ENCODE results near the gene KIF19. TPM values are rescaled to one million over a fixed set of nuclear protein-coding genes. Genes with fewer than 3 reads are reported as not detected.
A peak's percentile ranks its signal among the peaks of the same experiment; 100 is the strongest.

KIF19 gene
- total RNA-seq, 1 donor from 2014 or later: 0.13 TPM

- intact Hi-C loops (cut with micrococcal nuclease): no loop called here
- H3K4me1 Mint-ChIP-seq (ENCODE audit: low read depth): peaks cover 7% of the 10 kb centered on the region
- H3K27ac Mint-ChIP-seq: no peak overlapping the region
- H3K36me3 Mint-ChIP-seq (ENCODE audit: low read depth): no peaks in the 10 kb centered on the region
- H3K4me3 Mint-ChIP-seq: no peak overlapping the region
- DNase-seq (ENCODE audit: low spot score): no peak
- no peaks in the 10 kb centered on the region for H3K9me3 Mint-ChIP-seq
- peaks cover 5% of the 10 kb centered on the region for H3K27me3 Mint-ChIP-seq (ENCODE audit: insufficient read depth)
These were observed 48.0 kb downstream of the KIF19 start for GRCh38 chr17:74373838-74374606.

DNA sequence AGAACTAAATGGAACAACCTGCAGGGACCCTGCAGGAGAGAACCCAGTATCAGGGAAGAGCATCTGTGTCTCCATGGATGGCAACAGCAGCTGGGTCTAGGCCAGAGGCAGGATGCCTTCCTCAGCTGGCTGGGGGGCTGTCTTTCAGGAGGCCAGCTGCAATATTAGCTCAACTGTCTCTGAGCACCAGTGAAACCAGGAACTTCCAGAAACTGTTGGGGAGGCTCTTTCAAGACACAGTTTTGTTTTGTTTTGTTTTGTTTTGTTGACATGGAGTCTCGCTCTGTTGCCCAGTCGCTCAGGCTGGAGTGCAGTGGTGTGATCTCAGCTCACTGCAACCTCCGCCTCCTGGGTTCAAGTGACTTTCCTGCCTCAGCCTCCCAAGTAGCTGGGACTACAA is 48.8 kb downstream of the KIF19 start:
- H3K36me3 Mint-ChIP-seq (ENCODE audit: low read depth): no peaks in the 10 kb centered on the region
- no peaks in the 10 kb centered on the region for H3K9me3 Mint-ChIP-seq
- DNase-seq (ENCODE audit: low spot score): no peak
- intact Hi-C loops (cut with micrococcal nuclease): no loop called here
- no peak overlapping the region for H3K4me3 Mint-ChIP-seq
- no peaks in the 10 kb centered on the region for H3K27me3 Mint-ChIP-seq (ENCODE audit: insufficient read depth)
- H3K27ac Mint-ChIP-seq: no peak overlapping the region
- no peaks in the 10 kb centered on the region for H3K4me1 Mint-ChIP-seq (ENCODE audit: low read depth)

DNA sequence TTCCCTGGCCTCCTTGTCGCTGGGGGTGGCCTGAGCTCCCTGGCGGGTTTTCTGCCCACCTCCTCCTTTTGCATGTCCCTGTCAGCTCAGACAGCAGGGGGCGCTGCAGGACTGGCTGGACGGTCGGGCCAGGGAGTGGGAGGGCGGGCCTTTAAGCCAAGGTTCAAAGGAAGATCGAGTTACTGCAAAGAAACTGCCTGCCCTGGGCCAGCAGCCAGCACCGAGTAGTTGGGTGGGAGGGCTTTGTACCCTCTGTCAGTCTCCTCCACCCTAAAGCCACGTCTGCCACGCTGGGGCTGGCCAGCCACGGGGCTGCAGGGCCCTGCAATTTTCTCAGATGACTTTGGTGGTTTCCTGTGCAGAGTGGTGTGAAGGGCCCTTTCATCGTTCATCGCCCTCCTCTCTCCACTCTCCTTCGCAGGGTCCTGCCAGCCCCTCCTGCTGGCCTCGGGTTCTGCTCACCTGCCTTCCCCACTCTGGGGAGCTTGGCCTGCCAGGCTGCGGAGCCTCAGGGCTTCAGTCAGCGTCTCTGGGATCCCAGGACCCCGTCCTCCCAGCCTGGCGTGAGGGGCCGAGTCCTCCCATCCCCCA is 53.6 kb downstream of the KIF19 start:
- Mint-ChIP-seq H3K36me3 (ENCODE audit: low read depth) (no peaks in the 10 kb centered on the region), H3K4me3 (no peak overlapping the region), H3K4me1 (ENCODE audit: low read depth) (no peaks in the 10 kb centered on the region), H3K27ac (no peak overlapping the region), H3K27me3 (ENCODE audit: insufficient read depth) (peaks cover 7% of the 10 kb centered on the region), H3K9me3 (no peaks in the 10 kb centered on the region)
- peak; percentile 83 for DNase-seq (ENCODE audit: low spot score)
- intact Hi-C loops (cut with micrococcal nuclease): loop anchor here (1.0 kb wide), 5 partner anchors 11 to 267 kb away; no protein-coding TSS in a partner anchor

DNA sequence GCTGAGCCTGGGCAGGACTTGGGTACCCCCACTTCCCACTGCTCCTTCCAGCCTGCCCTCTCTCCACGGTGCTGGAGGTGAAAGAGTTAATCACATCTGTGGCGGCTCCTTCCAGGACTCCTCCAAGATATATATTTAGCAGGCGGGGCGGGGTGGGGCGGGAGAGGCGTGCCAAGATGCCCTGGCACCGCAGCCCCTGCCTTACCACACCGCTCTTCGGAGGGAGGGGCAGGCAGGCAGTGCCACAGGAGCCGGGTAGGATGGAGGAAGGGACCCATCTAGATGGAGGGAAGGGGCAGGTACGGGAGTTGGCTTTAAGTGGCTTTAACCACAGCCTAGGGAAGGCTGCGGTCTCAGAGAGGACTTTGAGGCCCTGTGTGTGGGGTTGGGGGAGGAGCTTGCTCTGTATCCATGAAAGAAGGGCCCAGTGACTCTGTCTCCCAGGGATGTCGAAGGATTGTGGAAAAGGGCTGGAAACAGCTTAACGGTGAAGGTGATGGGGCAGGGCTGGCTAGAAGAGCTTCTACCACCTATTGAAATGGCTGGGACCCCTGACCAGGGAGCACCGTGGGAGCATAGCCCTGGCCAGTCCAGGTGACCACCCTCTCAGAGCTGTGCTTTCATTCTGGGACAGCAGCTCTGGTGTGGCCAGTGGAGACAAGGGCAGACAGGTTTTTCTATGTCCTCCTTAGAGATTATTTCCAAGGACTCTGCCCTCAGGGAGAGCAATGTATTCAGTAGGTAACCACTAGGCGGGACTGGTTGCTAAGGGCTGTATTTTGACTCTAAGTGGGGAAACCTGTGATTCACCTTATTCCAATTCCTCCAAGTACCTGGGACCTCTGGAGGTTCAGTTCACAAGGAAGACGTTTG is 54.3 kb downstream of the KIF19 start:
- no peaks in the 10 kb centered on the region for H3K4me1 Mint-ChIP-seq (ENCODE audit: low read depth)
- H3K27me3 Mint-ChIP-seq (ENCODE audit: insufficient read depth): peaks cover 7% of the 10 kb centered on the region
- intact Hi-C loops (cut with micrococcal nuclease): no loop called here
- DNase-seq (ENCODE audit: low spot score): no peak
- no peaks in the 10 kb centered on the region for H3K9me3 Mint-ChIP-seq
- no peaks in the 10 kb centered on the region for H3K36me3 Mint-ChIP-seq (ENCODE audit: low read depth)
- no peak overlapping the region for H3K4me3 Mint-ChIP-seq
- no peak overlapping the region for H3K27ac Mint-ChIP-seq

GRCh38 chr17:74380959-74381808 is 55.2 kb downstream of the KIF19 start:
- Mint-ChIP-seq H3K27me3 (ENCODE audit: insufficient read depth) (peaks cover 9% of the 10 kb centered on the region), H3K9me3 (no peaks in the 10 kb centered on the region), H3K36me3 (ENCODE audit: low read depth) (no peaks in the 10 kb centered on the region), H3K4me1 (ENCODE audit: low read depth) (no peaks in the 10 kb centered on the region), H3K27ac (no peak overlapping the region), H3K4me3 (no peak overlapping the region)
- DNase-seq (ENCODE audit: low spot score): no peak
- intact Hi-C loops (cut with micrococcal nuclease): no loop called here

GRCh38 chr17:74383141-74383540 is 57.1 kb downstream of the KIF19 start:
- intact Hi-C loops (cut with micrococcal nuclease): no loop called here
- H3K36me3 Mint-ChIP-seq (ENCODE audit: low read depth): no peaks in the 10 kb centered on the region
- no peaks in the 10 kb centered on the region for H3K4me1 Mint-ChIP-seq (ENCODE audit: low read depth)
- H3K27ac Mint-ChIP-seq: no peak overlapping the region
- H3K27me3 Mint-ChIP-seq (ENCODE audit: insufficient read depth): peaks cover 13% of the 10 kb centered on the region
- no peak for DNase-seq (ENCODE audit: low spot score)
- H3K4me3 Mint-ChIP-seq: no peak overlapping the region
- no peaks in the 10 kb centered on the region for H3K9me3 Mint-ChIP-seq

DNA sequence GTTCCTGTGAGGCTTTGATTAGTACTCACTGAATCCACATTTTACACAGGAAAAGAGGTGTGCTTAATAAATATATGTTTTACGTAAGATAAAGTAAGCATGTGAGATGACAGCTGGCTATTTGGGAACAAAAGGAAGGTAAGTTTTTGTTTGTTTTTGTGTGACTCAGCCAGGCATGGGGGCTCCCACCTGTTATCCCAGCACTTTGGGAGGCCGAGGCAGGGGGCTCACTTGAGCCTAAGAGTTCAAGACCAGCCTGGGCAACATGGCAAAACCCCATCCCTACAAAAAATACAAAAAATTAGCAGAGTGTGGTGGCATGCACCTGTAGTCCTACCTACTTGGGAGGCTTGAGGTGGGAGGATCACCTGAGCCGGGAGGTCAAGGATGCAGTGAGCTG is 59.2 kb downstream of the KIF19 start:
- H3K27me3 Mint-ChIP-seq (ENCODE audit: insufficient read depth): peaks cover 15% of the 10 kb centered on the region
- H3K9me3 Mint-ChIP-seq: no peaks in the 10 kb centered on the region
- H3K4me3 Mint-ChIP-seq: no peak overlapping the region
- DNase-seq (ENCODE audit: low spot score): no peak
- no peak overlapping the region for H3K27ac Mint-ChIP-seq
- intact Hi-C loops (cut with micrococcal nuclease): no loop called here
- H3K4me1 Mint-ChIP-seq (ENCODE audit: low read depth): no peaks in the 10 kb centered on the region
- no peaks in the 10 kb centered on the region for H3K36me3 Mint-ChIP-seq (ENCODE audit: low read depth)

DNA sequence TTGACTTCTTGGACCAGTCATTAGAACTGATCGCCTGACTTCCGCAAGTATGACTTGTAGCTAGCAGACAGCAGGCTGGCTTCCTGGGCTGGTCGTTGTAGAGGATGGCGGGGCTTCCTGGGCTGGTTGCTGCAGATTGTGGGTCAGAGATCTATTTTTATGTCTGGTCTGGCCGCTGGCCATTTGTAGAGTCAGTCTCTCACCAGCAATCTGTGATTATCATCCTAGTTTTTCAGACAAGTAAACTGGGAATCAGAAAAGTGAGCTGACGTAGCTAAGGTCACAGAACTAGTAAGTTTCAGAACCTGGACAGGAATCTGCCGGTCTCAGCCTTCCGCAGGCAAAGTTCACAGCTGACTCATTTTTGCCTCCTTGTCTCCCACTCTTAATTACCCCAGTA is 60.4 kb downstream of the KIF19 start:
- no peak overlapping the region for H3K4me3 Mint-ChIP-seq
- H3K36me3 Mint-ChIP-seq (ENCODE audit: low read depth): no peaks in the 10 kb centered on the region
- H3K9me3 Mint-ChIP-seq: no peaks in the 10 kb centered on the region
- peaks cover 12% of the 10 kb centered on the region for H3K27me3 Mint-ChIP-seq (ENCODE audit: insufficient read depth)
- DNase-seq (ENCODE audit: low spot score): no peak
- intact Hi-C loops (cut with micrococcal nuclease): no loop called here
- no peaks in the 10 kb centered on the region for H3K4me1 Mint-ChIP-seq (ENCODE audit: low read depth)
- H3K27ac Mint-ChIP-seq: no peak overlapping the region

GRCh38 chr17:74387365-74388218 is 61.6 kb downstream of the KIF19 start:
- Mint-ChIP-seq H3K9me3 (no peaks in the 10 kb centered on the region), H3K27ac (no peak overlapping the region), H3K4me3 (no peak overlapping the region), H3K27me3 (ENCODE audit: insufficient read depth) (peaks cover 11% of the 10 kb centered on the region), H3K4me1 (ENCODE audit: low read depth) (no peaks in the 10 kb centered on the region), H3K36me3 (ENCODE audit: low read depth) (no peaks in the 10 kb centered on the region)
- DNase-seq (ENCODE audit: low spot score): no peak
- intact Hi-C loops (cut with micrococcal nuclease): no loop called here

DNA sequence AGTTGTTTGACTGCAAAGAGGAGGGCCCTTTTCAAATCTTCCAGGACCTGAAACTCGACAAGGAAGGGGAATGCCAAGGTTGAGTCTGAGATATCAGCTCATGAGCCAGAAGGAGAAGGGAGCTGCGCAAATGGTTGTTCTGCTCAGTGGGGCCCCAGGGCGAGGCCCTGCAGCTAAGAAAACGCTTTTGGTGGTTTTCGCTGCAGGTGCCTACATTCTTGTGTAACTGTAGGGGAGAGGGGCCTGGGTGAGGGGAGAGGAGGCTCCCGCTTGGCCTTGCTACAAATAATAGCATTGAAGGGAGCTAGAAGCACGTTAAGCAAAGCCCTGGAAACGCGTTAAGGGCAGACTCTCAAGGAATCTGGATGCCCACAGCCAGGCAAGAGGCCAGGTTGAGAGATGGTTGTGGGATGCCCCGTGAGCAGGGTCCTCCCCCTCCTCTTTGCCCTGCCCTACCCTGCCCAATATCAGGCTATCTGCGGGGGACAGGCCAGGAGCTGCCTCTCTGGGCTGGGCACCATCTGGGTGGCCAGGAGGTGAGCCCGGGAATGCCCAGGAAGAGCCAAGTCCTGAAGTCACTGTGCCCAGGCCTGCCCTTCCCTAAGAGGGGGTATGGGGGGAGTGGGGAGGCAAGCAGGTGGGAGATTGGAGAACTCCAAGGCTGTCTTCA is 63.2 kb downstream of the KIF19 start:
- intact Hi-C loops (cut with micrococcal nuclease): no loop called here
- Mint-ChIP-seq H3K4me3 (no peak overlapping the region), H3K9me3 (no peaks in the 10 kb centered on the region), H3K27ac (no peak overlapping the region), H3K36me3 (ENCODE audit: low read depth) (no peaks in the 10 kb centered on the region), H3K27me3 (ENCODE audit: insufficient read depth) (peaks cover 11% of the 10 kb centered on the region), H3K4me1 (ENCODE audit: low read depth) (no peaks in the 10 kb centered on the region)
- no peak for DNase-seq (ENCODE audit: low spot score)

- no peaks in the 10 kb centered on the region for H3K36me3 Mint-ChIP-seq (ENCODE audit: low read depth)
- H3K9me3 Mint-ChIP-seq: no peaks in the 10 kb centered on the region
- H3K4me3 Mint-ChIP-seq: no peak overlapping the region
- DNase-seq (ENCODE audit: low spot score): no peak
- H3K27ac Mint-ChIP-seq: no peak overlapping the region
- no peaks in the 10 kb centered on the region for H3K4me1 Mint-ChIP-seq (ENCODE audit: low read depth)
- H3K27me3 Mint-ChIP-seq (ENCODE audit: insufficient read depth): peaks cover 11% of the 10 kb centered on the region
- intact Hi-C loops (cut with micrococcal nuclease): no loop called here
These were observed 64.1 kb downstream of the KIF19 start for GRCh38 chr17:74389937-74390679.
